Hippocampal formation (tissue), 2 donors: ENCODE data around the gene TPX2.

Experiments
- DNase-seq, 2 donors: peaks; one replicate each; lab custom pipeline; 2025; lab: John Stamatoyannopoulos, UW

TPX2 gene

GRCh38 chr20:31738729-31739549 is at the start of gene TPX2:
TSS of gene TPX2 (plus strand) at chr20:31739290. CDS start at chr20:31757477, 18,187 bp downstream.
- DNase-seq: peak; percentile 95 to 96

- DNase-seq: no peak
Measured at GRCh38 chr20:31690124-31690666, 48.9 kb upstream of the TPX2 start.

GRCh38 chr20:31691646-31692275 is 47.3 kb upstream of the TPX2 start:
- no peak for DNase-seq

GRCh38 chr20:31693402-31693801 is 45.7 kb upstream of the TPX2 start:
- no peak for DNase-seq

- no peak for DNase-seq
Measured at GRCh38 chr20:31693987-31694661, 45.0 kb upstream of the TPX2 start.

GRCh38 chr20:31694842-31695593 is 44.1 kb upstream of the TPX2 start:
- DNase-seq: no peak

GRCh38 chr20:31695849-31696804 is 43.0 kb upstream of the TPX2 start:
- no peak for DNase-seq

- no peak for DNase-seq
Measured at GRCh38 chr20:31698243-31698802, 40.8 kb upstream of the TPX2 start.

GRCh38 chr20:31698803-31699718 is 40.0 kb upstream of the TPX2 start:
- DNase-seq: peak in 1 of 2 donors; percentile 68

GRCh38 chr20:31699801-31700728 is 39.0 kb upstream of the TPX2 start:
- DNase-seq: no peak

- DNase-seq: no peak
Measured at GRCh38 chr20:31700747-31701146, 38.3 kb upstream of the TPX2 start.

GRCh38 chr20:31701591-31701990 is 37.5 kb upstream of the TPX2 start:
- DNase-seq: no peak

- no peak for DNase-seq
Measured at GRCh38 chr20:31704225-31705119, 34.6 kb upstream of the TPX2 start.

- no peak for DNase-seq
Measured at GRCh38 chr20:31705191-31705590, 33.9 kb upstream of the TPX2 start.

- DNase-seq: no peak
Measured at GRCh38 chr20:31705598-31706597, 33.2 kb upstream of the TPX2 start.
